Colonic mucosa (tissue), 4 donors: ENCODE data around the gene EMX1. TPM values are rescaled to one million over a fixed set of nuclear protein-coding genes. Genes with fewer than 3 reads are reported as not detected.

Experiments
- DNase-seq: peaks from one replicate; pipeline ENCODE4 v3.0.0-alpha.2; 2020
- H3K27ac ChIP-seq: fragments of 200-600 bp; one replicate; pipeline ENCODE4 v1.8.0; 2021
- H3K27me3 ChIP-seq: fragments of 200-600 bp; one replicate; pipeline ENCODE4 v1.8.0; 2021
- H3K36me3 ChIP-seq: fragments of 200-600 bp; one replicate; pipeline ENCODE4 v1.8.0; 2021
- H3K4me1 ChIP-seq: fragments of 200-600 bp; one replicate; pipeline ENCODE4 v1.8.0; 2021; ENCODE audit warnings: mild to moderate bottlenecking
- H3K4me3 ChIP-seq: fragments of 200-600 bp; one replicate; pipeline ENCODE4 v1.8.0; 2021
- H3K9ac ChIP-seq, 2 donors: one replicate each; pipeline ENCODE4 v1.7.0; 2013; ENCODE audit warnings: control low read depth in 2 of 2, low read depth in 2 of 2, low read length in 2 of 2
- H3K9me3 ChIP-seq: fragments of 200-600 bp; one replicate; pipeline ENCODE4 v1.8.0; 2021
- CTCF ChIP-seq: fragments of 200-600 bp; IDR thresholded peaks from one replicate; pipeline ENCODE4 v1.8.0; 2022; ENCODE audit warnings: antibody characterized with exemption, mild to moderate bottlenecking
- intact Hi-C: fragments of 100-400 bp; cut with DNase I; formaldehyde crosslinking; loops from one replicate; pipeline ENCODE4 v1.14.1; 2022
- total RNA-seq, 2 donors: library from RNA; stranded (reverse); fragmentation: NEBNext Ultra II Directional in 1 of 2; extraction: Animal tissue kit (Norgen Biotek cat#: 25700) in 1 of 2; gene quantifications; one replicate each; pipeline ENCODE4 v1.2.1, GENCODE V29; 2021
- donor health status: healthy.
- donor health status: DM: no; HTN: no; CAD: no.
- donor health status: DM: no; HTN: no; CAD: no.

EMX1 gene
- total RNA-seq, 2 donors from 2014 or later = 1.1 to 2.0 TPM

DNA sequence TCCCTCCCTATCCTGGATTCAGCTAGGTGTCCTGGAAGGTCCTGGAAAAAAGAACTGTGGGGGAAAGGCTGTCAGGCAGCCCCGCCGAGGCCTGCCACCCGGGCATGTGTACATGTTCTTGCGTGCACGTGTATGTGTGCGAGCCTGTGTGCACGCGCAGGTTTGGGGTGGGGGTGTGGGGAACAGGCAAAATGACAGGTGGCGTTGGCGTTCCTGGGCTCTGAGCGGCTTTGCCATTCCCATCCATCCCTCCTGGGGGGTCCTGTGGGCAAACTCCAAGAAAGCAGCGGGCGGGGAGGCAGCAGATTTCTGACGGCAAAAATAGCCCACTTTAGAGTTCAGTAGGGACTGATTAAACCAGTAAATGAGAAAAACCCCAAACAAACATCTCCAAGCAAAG lies 35.6 kb downstream of the EMX1 start:
- no peak for DNase-seq
- Histone ChIP-seq H3K4me1 (no peaks in the 10 kb centered on the region), H3K9me3 (no peaks in the 10 kb centered on the region), H3K9ac (no peak overlapping the region), H3K27ac (no peak overlapping the region), H3K27me3 (no peaks in the 10 kb centered on the region), H3K36me3 (no peaks in the 10 kb centered on the region), H3K4me3 (no peak overlapping the region)
- intact Hi-C loops = no loop called here
- TF ChIP-seq CTCF = no peak

DNA sequence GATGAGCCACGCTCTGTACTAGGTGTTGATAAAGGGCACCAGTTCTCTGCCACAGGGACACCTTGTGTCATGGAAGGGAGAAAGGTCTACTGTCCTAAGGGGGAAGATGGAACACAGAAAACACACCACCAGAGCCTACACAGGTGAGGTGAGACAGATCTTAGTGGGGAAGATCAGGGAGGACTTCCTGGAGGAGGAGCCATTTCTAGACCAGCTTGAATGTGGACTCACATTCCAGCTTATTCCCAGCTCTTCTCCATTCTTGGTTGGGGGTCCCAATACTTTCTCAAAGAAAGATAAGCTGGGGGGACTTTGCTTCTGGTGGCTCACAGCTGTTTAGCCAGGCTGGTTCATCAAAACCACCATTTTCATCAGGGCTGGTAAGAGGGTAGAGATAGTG lies 36.2 kb downstream of the EMX1 start:
- no peak overlapping the region for H3K9ac ChIP-seq
- DNase-seq = no peak
- no peaks in the 10 kb centered on the region for H3K36me3 ChIP-seq
- H3K27me3 ChIP-seq = no peaks in the 10 kb centered on the region
- H3K9me3 ChIP-seq = no peaks in the 10 kb centered on the region
- H3K4me3 ChIP-seq = no peak overlapping the region
- H3K4me1 ChIP-seq = no peaks in the 10 kb centered on the region
- intact Hi-C loops = no loop called here
- H3K27ac ChIP-seq = no peak overlapping the region
- TF ChIP-seq CTCF = no peak

- DNase-seq = no peak
- Histone ChIP-seq H3K9ac (no peak overlapping the region), H3K27me3 (no peaks in the 10 kb centered on the region), H3K36me3 (no peaks in the 10 kb centered on the region), H3K4me3 (no peak overlapping the region), H3K27ac (no peak overlapping the region), H3K9me3 (no peaks in the 10 kb centered on the region), H3K4me1 (no peaks in the 10 kb centered on the region)
- intact Hi-C loops = no loop called here
- no peak for TF ChIP-seq CTCF
Measured at GRCh38 chr2:72953976-72954375, 36.7 kb downstream of the EMX1 start.

GRCh38 chr2:72954376-72955227 lies 37.3 kb downstream of the EMX1 start:
- no peak for TF ChIP-seq CTCF
- no peak overlapping the region for H3K27ac ChIP-seq
- no peak overlapping the region for H3K4me3 ChIP-seq
- no peak for DNase-seq
- no peaks in the 10 kb centered on the region for H3K27me3 ChIP-seq
- no peaks in the 10 kb centered on the region for H3K4me1 ChIP-seq
- H3K9me3 ChIP-seq = no peaks in the 10 kb centered on the region
- H3K36me3 ChIP-seq = no peaks in the 10 kb centered on the region
- intact Hi-C loops = no loop called here
- no peak overlapping the region for H3K9ac ChIP-seq

DNA sequence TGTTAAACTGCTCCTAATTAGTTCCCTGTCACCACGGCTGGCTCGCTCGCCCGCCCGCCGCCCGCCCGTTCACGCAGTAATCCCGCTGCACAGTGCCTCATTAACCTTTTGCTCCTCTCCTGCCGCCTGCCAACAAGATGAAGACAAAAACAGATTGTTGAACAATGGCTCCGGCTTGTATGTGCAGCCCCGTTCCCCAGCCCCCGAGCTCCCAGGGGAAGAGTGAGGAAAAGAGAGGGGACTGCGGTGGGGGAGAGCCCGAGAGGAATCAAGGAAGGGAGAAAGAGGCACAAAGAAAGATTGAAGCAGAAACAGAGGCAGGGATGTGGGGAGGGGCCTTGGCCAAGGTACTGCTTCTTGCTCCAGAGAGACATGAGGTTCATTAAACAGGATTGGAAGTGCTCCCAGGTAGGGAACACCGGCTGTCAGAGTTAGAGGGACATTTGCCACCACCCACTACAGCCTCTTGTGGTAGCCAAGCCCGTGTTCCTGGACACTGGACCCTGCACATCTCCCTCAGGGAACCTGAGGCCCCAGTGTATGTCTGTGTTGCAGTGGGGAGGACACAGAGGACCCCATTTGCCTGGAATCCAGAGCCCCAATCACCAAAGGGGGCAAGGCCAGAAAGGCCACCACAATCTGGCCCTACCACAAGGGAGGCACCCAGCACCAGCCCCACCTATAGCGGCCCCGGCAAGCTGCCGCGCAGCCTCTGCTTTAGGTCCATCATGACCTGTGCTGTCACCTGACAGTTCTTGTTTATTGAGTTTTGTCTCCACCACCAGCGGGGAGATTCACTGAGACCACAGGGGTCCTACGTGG lies 38.1 kb downstream of the EMX1 start:
- H3K9ac ChIP-seq = no peak overlapping the region
- H3K36me3 ChIP-seq = no peaks in the 10 kb centered on the region
- H3K27me3 ChIP-seq = no peaks in the 10 kb centered on the region
- intact Hi-C loops = no loop called here
- H3K4me3 ChIP-seq = no peak overlapping the region
- H3K4me1 ChIP-seq = no peaks in the 10 kb centered on the region
- no peak for TF ChIP-seq CTCF
- DNase-seq = no peak
- no peak overlapping the region for H3K27ac ChIP-seq
- no peaks in the 10 kb centered on the region for H3K9me3 ChIP-seq
